GM12892 (cell line): Measurements from ENCODE around the gene REV1.
"Not testable (repeated sequence)": the region's sequence is repeated elsewhere in the genome, so short reads cannot be mapped to it uniquely, and the experiment has no call there.

ENCODE experiments used
- DNase-seq: peaks from one replicate; pipeline ENCODE4 v3.0.0; 2011; ENCODE audit not compliant: insufficient read length
- FAIRE-seq: peaks from 2 replicates; lab custom pipeline; 2011; peaks lifted over from hg19 to GRCh38; lab: Jason Lieb, UNC
- POLR2A ChIP-seq: IDR thresholded peaks from 2 replicates; pipeline ENCODE4 v1.6.1; 2011; ENCODE audit warnings: low read depth, low read length, control low read depth
- POLR2AphosphoS5 ChIP-seq: IDR thresholded peaks from 2 replicates; pipeline ENCODE4 v1.6.1; 2011; ENCODE audit warnings: low read depth, low read length, control low read depth
- TAF1 ChIP-seq: IDR thresholded peaks from 2 replicates; pipeline ENCODE4 v1.6.1; 2011; ENCODE audit warnings: low read depth, mild to moderate bottlenecking, control low read depth, low read length, borderline replicate concordance

REV1 gene

DNA sequence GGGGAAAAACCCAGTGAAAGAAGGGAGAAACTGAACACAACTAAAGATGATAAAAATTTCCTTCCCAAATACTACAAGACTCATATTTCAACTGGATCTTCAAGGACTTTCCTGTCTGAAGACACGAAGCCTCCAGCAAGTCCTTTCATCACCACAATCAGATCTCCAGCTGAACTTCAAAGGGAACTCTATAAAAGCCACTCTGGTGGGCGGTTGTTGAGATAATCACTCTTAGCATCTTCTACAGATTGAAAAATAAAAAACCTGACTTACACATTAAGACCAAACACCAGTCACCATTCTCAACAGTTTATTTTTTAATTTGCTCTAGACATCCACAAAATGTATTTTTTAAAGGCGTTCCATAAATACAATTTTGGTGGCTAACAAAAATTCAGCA is 4.4 kb downstream of the REV1 start:
- TF ChIP-seq TAF1 = no peak
- TF ChIP-seq POLR2A = no peak
- TF ChIP-seq POLR2AphosphoS5 = no peak
- FAIRE-seq = no peak

GRCh38 chr2:99484205-99484604 is 5.6 kb downstream of the REV1 start:
- FAIRE-seq (no peak), DNase-seq (no peak)
- no peak for TF ChIP-seq POLR2A
- TF ChIP-seq POLR2AphosphoS5 = no peak
- TF ChIP-seq TAF1 = no peak

More for the DNA sequence above, 4.4 kb downstream of the REV1 start:
- DNase-seq = no peak

GRCh38 chr2:99481941-99482340 is 7.9 kb downstream of the REV1 start:
- no peak for DNase-seq
- FAIRE-seq = no peak

DNA sequence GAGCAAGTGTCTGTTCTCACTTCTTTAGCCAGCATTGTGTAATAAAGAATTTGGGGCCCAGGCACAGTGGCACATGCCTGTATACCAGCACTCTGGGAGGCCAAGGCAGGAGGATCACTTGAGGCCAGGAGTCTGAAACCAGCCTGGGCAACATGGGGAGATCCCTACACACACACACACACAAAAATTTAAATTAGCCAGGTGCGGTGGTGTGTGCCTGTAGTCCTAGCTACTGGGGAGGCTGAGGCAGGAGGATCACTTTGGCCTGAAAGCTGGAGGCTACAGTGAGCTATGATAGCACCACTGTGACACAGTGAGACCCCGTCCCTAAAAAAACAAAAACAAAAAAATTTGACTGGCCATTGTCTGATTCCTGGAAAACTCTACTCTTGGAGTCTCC is 8.3 kb downstream of the REV1 start:
- TF ChIP-seq TAF1 = no peak
- TF ChIP-seq POLR2A = no peak
- no peak for TF ChIP-seq POLR2AphosphoS5
- DNase-seq = no peak
- no peak for FAIRE-seq

More at GRCh38 chr2:99481941-99482340, 7.9 kb downstream of the REV1 start:
- TF ChIP-seq POLR2AphosphoS5 (no peak), TAF1 (no peak)

DNA sequence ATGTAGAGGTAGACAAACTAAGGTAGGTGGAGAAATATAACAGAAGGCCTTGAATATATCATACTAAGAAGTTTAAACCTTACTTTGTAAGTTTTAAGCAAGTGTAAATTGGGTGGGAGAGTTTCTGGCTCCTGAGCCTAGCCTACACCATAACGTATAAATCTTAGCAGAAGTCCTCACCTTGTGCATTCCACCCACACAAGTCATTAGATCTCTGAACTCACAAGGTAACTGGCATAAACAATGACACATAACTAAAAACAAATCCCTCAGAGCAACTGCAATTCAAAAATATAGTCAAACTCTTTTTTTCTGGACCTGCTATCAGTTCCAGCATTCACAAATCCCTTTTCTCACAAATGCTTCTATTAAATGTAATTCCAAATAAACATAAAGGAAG is 9.4 kb downstream of the REV1 start:
- no peak for TF ChIP-seq POLR2A
- DNase-seq = no peak
- FAIRE-seq = no peak

GRCh38 chr2:99478632-99479031 is 11.2 kb downstream of the REV1 start:
- FAIRE-seq (no peak), DNase-seq (no peak)
- no peak for TF ChIP-seq POLR2AphosphoS5
- no peak for TF ChIP-seq POLR2A
- TF ChIP-seq TAF1 = no peak

DNA sequence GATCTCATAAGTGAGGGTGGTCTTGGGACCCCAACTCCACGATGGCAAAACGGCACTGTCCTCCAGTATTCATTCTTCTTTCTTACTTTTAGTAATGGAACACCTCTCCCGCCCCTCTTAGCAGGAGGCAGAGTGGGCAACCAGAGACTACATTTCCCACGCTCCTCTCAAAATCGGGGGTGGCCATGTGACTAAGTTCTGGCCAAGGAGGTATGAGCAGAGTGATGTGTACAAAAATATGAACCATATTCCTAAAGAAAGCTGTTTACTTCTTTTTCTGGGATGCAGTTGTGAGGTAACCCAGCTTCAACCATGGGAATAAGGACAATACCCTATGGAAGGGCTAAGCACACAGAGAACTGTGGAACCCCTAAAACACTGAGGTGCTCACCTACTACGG is 12.8 kb downstream of the REV1 start:
- TF ChIP-seq POLR2A = no peak
- no peak for DNase-seq
- no peak for FAIRE-seq

DNA sequence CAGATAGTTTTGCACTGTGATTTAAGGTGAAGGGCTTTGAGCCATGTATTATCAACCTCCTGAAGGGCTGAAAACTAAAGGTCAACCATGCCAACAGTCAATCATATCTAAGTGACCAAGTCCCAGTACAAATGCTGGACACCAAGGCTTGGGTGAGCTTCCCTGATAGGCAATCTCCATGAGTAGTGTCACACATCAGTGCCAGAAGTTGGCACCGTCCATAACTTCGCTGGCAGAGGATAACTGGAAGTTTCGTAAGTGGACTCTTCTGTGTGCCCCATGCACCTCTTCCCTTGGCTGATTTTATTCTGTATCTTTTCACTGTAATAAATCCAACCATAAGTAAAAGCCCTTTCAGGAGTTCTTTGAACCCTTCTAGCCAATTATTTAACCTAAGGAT is 13.2 kb downstream of the REV1 start:
- DNase-seq (no peak), FAIRE-seq (no peak)
- TF ChIP-seq TAF1 (no peak), POLR2AphosphoS5 (no peak), POLR2A (no peak)

DNA sequence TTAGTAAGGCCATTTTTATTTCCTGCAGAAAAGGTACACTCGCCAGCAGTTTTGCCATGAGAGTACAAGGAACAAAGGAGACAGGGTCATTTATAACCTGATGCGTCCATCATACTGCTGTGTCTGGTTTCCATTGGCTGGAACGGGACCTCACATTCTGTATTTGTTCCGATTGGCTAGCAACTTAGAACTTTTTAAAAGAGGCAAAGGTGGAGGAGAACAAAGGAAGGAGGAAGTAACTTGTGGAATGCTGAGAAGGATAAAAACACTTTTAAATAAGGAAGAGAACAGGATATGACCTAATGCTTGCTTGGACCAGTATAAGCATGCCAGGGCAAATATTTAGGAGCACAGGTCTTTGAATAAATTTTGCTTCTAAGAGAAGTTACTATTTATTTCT is 14.7 kb downstream of the REV1 start:
- DNase-seq, FAIRE-seq: not testable (repeated sequence)

DNA sequence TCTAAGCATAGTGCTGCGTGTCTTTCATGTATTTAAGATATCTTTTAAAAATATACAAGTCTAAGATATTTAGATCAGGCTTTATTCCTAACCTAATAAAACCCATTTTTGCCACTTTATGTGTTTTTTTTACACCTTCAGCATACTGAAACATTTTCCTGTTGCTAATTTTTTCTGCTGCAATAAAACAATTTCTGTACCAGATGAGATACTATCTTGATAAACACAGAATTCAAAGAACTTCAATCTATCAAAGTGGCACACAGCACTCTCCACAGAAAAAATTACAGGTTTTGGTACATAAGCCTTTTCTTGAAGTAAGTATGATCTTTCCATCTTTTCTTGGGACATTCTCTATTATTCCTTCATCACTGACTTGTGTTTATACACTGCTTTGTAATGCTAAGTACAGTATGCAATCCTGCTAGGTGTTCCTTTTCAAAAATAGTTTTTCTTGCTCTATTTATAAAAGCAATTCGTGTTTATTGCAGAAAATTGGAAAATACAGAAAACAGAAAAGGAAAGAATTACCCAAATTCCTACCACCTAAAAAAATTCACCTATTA is 16.2 kb downstream of the REV1 start:
- DNase-seq (no peak), FAIRE-seq (no peak)
- TF ChIP-seq TAF1 = no peak
- TF ChIP-seq POLR2AphosphoS5 = no peak
- no peak for TF ChIP-seq POLR2A

GRCh38 chr2:99472600-99472960 is 17.2 kb downstream of the REV1 start:
- FAIRE-seq (no peak), DNase-seq (no peak)
- TF ChIP-seq TAF1 (no peak), POLR2AphosphoS5 (no peak), POLR2A (no peak)

DNA sequence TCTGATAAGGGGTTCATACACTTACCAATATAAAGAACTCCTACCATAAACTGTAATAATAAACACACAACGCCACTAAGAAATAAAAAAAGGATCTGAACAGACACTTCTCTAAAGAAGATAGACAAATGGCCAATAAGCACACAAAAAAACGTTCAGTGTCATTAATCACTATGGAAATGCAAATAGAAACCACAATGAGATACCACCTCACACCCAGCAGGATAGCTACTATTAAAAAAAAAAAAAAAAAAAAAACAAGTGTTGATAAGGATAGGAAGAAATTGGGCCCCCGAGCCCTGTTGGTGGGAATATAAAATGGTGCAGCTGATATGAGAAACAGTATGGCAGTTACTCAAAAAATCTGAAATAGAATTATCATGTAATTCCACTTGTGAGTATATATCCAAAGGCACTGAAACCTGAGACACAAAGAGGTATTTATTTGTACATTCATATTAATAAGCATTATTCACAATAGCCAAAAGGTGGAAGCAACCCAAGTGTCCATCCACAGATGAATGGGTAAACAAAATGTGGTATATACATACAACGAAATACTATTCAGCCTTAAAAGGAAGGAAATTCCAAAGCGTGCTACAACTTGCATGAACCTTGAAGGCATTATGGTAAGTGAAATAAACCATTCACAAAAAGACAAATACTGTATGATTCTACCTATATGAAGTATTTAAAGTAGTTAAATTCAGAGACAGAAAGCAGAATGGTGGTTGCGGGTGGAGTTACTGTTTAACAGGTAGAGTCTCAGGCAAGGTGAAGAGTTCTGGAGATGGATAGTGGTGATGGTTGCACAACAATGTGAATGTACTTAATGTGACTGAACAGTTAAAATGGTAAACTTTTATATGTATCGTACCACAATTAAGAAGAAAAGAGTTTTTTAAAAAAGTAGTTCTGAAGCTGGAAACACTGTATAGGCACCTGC is 17.9 kb downstream of the REV1 start:
- FAIRE-seq (no peak), DNase-seq (no peak)
- TF ChIP-seq POLR2AphosphoS5 (no peak), POLR2A (no peak), TAF1 (no peak)
